Activated CD8-positive, alpha-beta memory T cell treated with anti-CD3 and anti-CD28 coated beads, Interleukin-2, amount 50 U/mL, for 24 hours (primary cell): ENCODE measurements around the gene SEC23A.
"Not testable (repeated sequence)": the region's sequence is repeated elsewhere in the genome, so short reads cannot be mapped to it uniquely, and the experiment has no call there.

ENCODE experiments used
- DNase-seq: peaks from one replicate; pipeline ENCODE4 v3.0.0-alpha.2; 2020; ENCODE audit errors: extremely low read depth

The SEC23A gene

GRCh38 chr14:39091716-39092115 lies 11.3 kb downstream of the SEC23A start:
- no peak for DNase-seq

GRCh38 chr14:39090548-39091111 lies 12.4 kb downstream of the SEC23A start:
- no peak for DNase-seq

GRCh38 chr14:39087493-39087892 lies 15.5 kb downstream of the SEC23A start:
- DNase-seq: no peak

- no peak for DNase-seq
Observed at GRCh38 chr14:39085933-39086332, 17.1 kb downstream of the SEC23A start.

- no peak for DNase-seq
Observed at GRCh38 chr14:39083127-39083526, 19.9 kb downstream of the SEC23A start.

GRCh38 chr14:39080886-39081285 lies 22.1 kb downstream of the SEC23A start:
- DNase-seq: no peak

GRCh38 chr14:39071096-39071495 lies 31.9 kb downstream of the SEC23A start:
- no peak for DNase-seq

GRCh38 chr14:39069923-39070322 lies 33.1 kb downstream of the SEC23A start:
- DNase-seq: no peak

GRCh38 chr14:39069169-39069805 lies 33.7 kb downstream of the SEC23A start:
- not testable (repeated sequence) for DNase-seq

GRCh38 chr14:39060818-39061437 lies 42.1 kb downstream of the SEC23A start:
- no peak for DNase-seq

- no peak for DNase-seq
Observed at GRCh38 chr14:39055786-39056474, 47.1 kb downstream of the SEC23A start.

- not testable (repeated sequence) for DNase-seq
Observed at GRCh38 chr14:39052869-39053454, 50.1 kb downstream of the SEC23A start.

GRCh38 chr14:39050389-39050788 lies 52.6 kb downstream of the SEC23A start:
- no peak for DNase-seq

GRCh38 chr14:39045889-39046288 lies 57.1 kb downstream of the SEC23A start:
- not testable (repeated sequence) for DNase-seq

GRCh38 chr14:39043352-39043943 lies 59.6 kb downstream of the SEC23A start:
- no peak for DNase-seq

- DNase-seq: no peak
Observed at GRCh38 chr14:39040529-39040928, 62.5 kb downstream of the SEC23A start.

- no peak for DNase-seq
Observed at GRCh38 chr14:39038542-39038941, 64.5 kb downstream of the SEC23A start.

- no peak for DNase-seq
Observed at GRCh38 chr14:39036760-39037159, 66.3 kb downstream of the SEC23A start.

GRCh38 chr14:39035336-39035735 lies 67.7 kb downstream of the SEC23A start:
- DNase-seq: no peak

GRCh38 chr14:39034481-39035296 lies 68.3 kb downstream of the SEC23A start:
- no peak for DNase-seq

- DNase-seq: no peak
Observed at GRCh38 chr14:39033371-39033770, 69.7 kb downstream of the SEC23A start.
